Bronchial epithelial cell (primary cell): ENCODE results near the gene SOX5. TPM values are rescaled to one million over a fixed set of nuclear protein-coding genes. Genes with fewer than 3 reads are reported as not detected.

Source experiments
- DNase-seq: peaks from one replicate; pipeline ENCODE4 v3.0.0-alpha.2; 2010; ENCODE audit warnings: low read depth
- FAIRE-seq: peaks from 2 replicates; lab custom pipeline; 2011; peaks lifted over from hg19 to GRCh38; lab: Jason Lieb, UNC
- H3K27me3 ChIP-seq: 2 replicates; pipeline ENCODE4 v1.5.1; 2011; ENCODE audit warnings: low read length; ENCODE audit not compliant: control insufficient read depth, insufficient read depth
- H3K36me3 ChIP-seq: 2 replicates; pipeline ENCODE4 v1.5.1; 2011; ENCODE audit warnings: low read length; ENCODE audit not compliant: control insufficient read depth, insufficient read depth
- H3K4me3 ChIP-seq: 2 replicates; pipeline ENCODE4 v1.5.1; 2011; ENCODE audit warnings: mild to moderate bottlenecking, low read depth, low read length, control low read depth
- total RNA-seq: library from RNA; depleted of rRNA; stranded (reverse); fragments of >200 nt; gene quantifications from 2 replicates; pipeline ENCODE4 v1.2.1, GENCODE V29; 2014
- TF ChIP-seq, protein P1 (sequence below): IDR thresholded peaks from 2 replicates; pipeline ENCODE4 v1.5.1; 2011; ENCODE audit warnings: mild to moderate bottlenecking, moderate library complexity, low read length, control low read depth, inconsistent platforms; ENCODE audit not compliant: insufficient read depth, severe bottlenecking

SOX5 gene
- total RNA-seq, 1 donor from 2014 or later, result under 0.01 TPM

DNA sequence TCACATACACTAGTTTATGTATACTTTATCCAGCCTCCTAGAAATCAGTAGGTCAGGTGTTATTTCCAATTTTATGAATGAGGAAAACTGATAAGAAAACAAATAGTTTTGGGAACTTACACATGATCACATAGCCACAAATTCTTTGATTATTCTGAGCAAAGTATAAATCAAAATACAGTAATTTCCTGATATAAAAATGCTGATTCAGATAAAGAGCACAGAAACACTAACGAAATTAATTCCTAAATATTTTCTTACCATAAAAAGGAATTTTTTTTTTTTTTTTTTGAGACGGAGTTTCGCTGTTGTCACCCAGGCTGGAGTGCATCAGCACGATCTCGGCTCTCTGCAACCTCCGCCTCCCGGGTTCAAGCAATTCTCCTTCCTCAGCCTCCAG, 275.4 kb downstream of the SOX5 start:
- DNase-seq (no peak), FAIRE-seq (no peak)
- TF ChIP-seq, protein P1, sequence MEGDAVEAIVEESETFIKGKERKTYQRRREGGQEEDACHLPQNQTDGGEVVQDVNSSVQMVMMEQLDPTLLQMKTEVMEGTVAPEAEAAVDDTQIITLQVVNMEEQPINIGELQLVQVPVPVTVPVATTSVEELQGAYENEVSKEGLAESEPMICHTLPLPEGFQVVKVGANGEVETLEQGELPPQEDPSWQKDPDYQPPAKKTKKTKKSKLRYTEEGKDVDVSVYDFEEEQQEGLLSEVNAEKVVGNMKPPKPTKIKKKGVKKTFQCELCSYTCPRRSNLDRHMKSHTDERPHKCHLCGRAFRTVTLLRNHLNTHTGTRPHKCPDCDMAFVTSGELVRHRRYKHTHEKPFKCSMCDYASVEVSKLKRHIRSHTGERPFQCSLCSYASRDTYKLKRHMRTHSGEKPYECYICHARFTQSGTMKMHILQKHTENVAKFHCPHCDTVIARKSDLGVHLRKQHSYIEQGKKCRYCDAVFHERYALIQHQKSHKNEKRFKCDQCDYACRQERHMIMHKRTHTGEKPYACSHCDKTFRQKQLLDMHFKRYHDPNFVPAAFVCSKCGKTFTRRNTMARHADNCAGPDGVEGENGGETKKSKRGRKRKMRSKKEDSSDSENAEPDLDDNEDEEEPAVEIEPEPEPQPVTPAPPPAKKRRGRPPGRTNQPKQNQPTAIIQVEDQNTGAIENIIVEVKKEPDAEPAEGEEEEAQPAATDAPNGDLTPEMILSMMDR, result no peak
- no peaks in the 10 kb centered on the region for H3K27me3 ChIP-seq
- H3K36me3 ChIP-seq, result no peaks in the 10 kb centered on the region
- H3K4me3 ChIP-seq, result no peak overlapping the region

DNA sequence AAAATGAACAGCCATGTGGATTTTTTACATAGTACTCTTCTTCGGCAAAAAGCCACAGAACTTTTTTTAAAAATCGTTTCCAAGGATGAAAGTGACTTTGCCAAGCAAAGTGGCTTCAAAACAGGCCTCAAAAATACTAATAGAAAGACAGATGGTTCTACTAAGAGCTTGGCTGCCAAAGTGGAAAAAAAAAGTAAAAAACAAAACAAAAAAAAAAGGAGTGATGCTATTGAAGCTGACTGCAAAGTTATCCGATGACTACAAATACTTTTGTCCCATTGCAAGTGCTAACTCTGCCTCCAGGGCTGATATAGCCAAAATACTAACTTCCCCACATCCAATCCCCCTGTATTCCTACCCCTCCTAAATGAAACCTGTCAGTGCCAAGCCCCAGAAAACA, 277.6 kb downstream of the SOX5 start:
- Histone ChIP-seq H3K4me3 (no peak overlapping the region), H3K27me3 (no peaks in the 10 kb centered on the region), H3K36me3 (no peaks in the 10 kb centered on the region)
- DNase-seq (no peak), FAIRE-seq (no peak)
- TF ChIP-seq, protein P1, result no peak

DNA sequence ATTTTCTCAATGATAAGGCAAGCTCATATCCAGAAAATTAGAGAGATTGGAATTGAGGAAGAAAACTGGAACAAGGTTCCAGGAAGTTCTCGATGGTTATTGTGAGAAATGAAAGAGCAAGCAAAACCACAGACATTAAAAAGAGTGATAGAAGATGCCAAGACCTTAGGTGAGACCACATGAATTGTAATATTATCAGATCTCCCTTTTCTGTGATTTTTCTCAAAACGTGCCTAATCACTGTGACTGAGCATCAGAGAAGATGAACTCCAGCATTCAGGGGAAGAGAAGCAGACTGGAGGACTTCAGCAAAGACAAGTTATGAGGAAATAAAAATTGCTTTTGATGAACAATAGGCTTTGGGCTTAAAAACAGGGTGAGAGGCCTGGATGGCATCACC, 278.8 kb downstream of the SOX5 start:
- DNase-seq (no peak), FAIRE-seq (no peak)
- TF ChIP-seq, protein P1, result no peak
- no peaks in the 10 kb centered on the region for H3K27me3 ChIP-seq
- H3K4me3 ChIP-seq, result no peak overlapping the region
- H3K36me3 ChIP-seq, result no peaks in the 10 kb centered on the region

DNA sequence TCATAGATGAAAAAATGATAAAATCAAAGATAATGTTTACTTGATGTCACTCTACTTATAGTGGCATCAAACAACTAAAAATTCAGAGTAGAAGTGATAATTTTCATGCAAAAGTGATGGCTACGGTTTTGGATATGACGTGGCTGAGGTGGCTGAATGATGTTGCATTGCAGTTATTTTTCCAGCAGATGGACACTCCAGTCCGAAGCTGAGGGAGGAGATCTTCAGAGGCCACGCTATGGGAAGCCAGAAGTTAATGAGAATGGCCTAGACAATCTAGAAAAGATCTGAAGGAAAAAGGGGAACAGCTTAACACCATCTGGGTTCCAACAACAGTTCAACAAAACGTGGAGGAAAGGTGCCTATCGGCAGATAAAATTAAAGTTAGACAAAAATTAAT, 279.8 kb downstream of the SOX5 start:
- no peak for DNase-seq
- no peak overlapping the region for H3K4me3 ChIP-seq
- no peaks in the 10 kb centered on the region for H3K27me3 ChIP-seq
- FAIRE-seq, result no peak
- TF ChIP-seq, protein P1, result no peak
- no peaks in the 10 kb centered on the region for H3K36me3 ChIP-seq

DNA sequence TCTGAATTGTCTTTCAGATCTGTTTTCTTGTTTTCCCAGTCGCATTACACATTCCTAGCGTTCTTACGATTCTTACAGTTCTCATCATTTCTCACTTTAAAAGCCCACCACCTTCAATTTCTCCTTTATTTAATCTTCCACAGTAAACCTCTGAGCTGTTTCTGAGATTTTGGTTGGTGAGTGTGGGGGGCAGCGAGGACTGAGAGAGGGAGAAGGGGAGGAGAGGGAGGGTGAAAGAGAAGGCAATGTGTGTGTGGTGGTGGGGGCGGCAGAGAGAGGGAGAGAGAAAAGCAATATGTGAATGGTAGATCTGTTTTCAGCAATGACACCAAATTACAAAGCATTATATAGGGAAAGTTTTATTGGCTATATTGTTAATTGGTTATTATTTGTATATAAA, 282.6 kb downstream of the SOX5 start:
- no peak for DNase-seq
- TF ChIP-seq, protein P1, result no peak
- Histone ChIP-seq H3K36me3 (no peaks in the 10 kb centered on the region), H3K4me3 (no peak overlapping the region), H3K27me3 (no peaks in the 10 kb centered on the region)
- no peak for FAIRE-seq

DNA sequence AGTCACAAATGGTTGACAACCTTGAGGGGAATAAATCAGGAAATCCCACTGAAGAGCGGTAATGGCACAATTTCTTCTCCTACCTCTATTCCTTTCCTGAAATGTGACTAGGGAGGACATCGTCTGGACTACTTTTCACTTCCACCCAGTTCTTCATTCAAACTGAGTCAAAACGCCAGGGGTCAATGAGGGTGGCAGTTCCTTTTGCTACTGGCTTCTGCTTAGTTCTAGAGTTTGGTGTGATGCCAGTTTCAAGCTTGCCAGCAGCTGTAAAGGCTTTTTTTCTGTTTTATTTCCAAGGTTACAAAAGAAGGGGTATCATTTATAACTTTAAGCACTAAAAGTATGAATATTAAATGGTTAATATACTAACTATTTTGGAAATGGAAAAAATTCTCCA, 286.5 kb downstream of the SOX5 start:
- FAIRE-seq (no peak), DNase-seq (no peak)
- H3K4me3 ChIP-seq, result no peak overlapping the region
- TF ChIP-seq, protein P1, result no peak
- H3K36me3 ChIP-seq, result no peaks in the 10 kb centered on the region
- H3K27me3 ChIP-seq, result no peaks in the 10 kb centered on the region
